ENCODE results near the gene KRT15. TPM values are rescaled to one million over a fixed set of nuclear protein-coding genes. Genes with fewer than 3 reads are reported as not detected.

The KRT15 gene
- total RNA-seq, 2 donors from 2014 or later, result 0.68 TPM; not detected in 1

GRCh38 chr17:41467561-41467960 lies 51.1 kb downstream of the KRT15 start:
- DNase-seq (ENCODE audit: low spot score) (no peak), ATAC-seq (ENCODE audit: insufficient number of reproducible peaks, low FRiP score, low read depth) (no peak)
- no peak for TF ChIP-seq CTCF (IDR thresholded peaks at IDR 0.05)

GRCh38 chr17:41466988-41467387 lies 51.7 kb downstream of the KRT15 start, which contains the start of gene KRT32:
Gene KRT32 (minus strand): TSS chr17:41467386. CDS start chr17:41467325, 61 bp downstream.
- DNase-seq (ENCODE audit: low spot score), result no peak
- H3K27ac ChIP-seq, result no peak within 1 kb of the TSS
- peaks cover 0 to 7% of the 10 kb centered on the region in 2 donors for H3K4me1 ChIP-seq (ENCODE audit: control insufficient read depth in 1 of 2, low read depth in 2 of 2)
- no peaks in the 10 kb centered on the region for H3K9me3 ChIP-seq
- no peak for TF ChIP-seq CTCF (IDR thresholded peaks at IDR 0.05)
- H3K27me3 ChIP-seq (replicated peaks; ENCODE audit: insufficient read depth), result no peaks in the 10 kb centered on the region
- no peak for ATAC-seq (ENCODE audit: insufficient number of reproducible peaks, low FRiP score, low read depth)
- no peak within 1 kb of the TSS for H3K4me3 ChIP-seq
- no peaks in the 10 kb centered on the region for H3K36me3 ChIP-seq

More at GRCh38 chr17:41467561-41467960, 51.1 kb downstream of the KRT15 start:
- Histone ChIP-seq H3K4me3 (no peak overlapping the region), H3K4me1 (ENCODE audit: control insufficient read depth in 1 of 2, low read depth in 2 of 2) (peaks cover 0 to 7% of the 10 kb centered on the region in 2 donors), H3K9me3 (no peaks in the 10 kb centered on the region), H3K36me3 (no peaks in the 10 kb centered on the region), H3K27me3 (replicated peaks; ENCODE audit: insufficient read depth) (no peaks in the 10 kb centered on the region), H3K27ac (no peak overlapping the region)

- no peak overlapping the region for H3K27ac ChIP-seq
- H3K27me3 ChIP-seq (replicated peaks; ENCODE audit: insufficient read depth), result no peaks in the 10 kb centered on the region
- peaks cover 0 to 7% of the 10 kb centered on the region in 2 donors for H3K4me1 ChIP-seq (ENCODE audit: control insufficient read depth in 1 of 2, low read depth in 2 of 2)
- no peak overlapping the region for H3K4me3 ChIP-seq
- H3K9me3 ChIP-seq, result no peaks in the 10 kb centered on the region
- H3K36me3 ChIP-seq, result no peaks in the 10 kb centered on the region
- DNase-seq (ENCODE audit: low spot score), result peak; percentile 21
- no peak for TF ChIP-seq CTCF (IDR thresholded peaks at IDR 0.05)
- no peak for ATAC-seq (ENCODE audit: insufficient number of reproducible peaks, low FRiP score, low read depth)
Measured at GRCh38 chr17:41464682-41465081, 54.0 kb downstream of the KRT15 start.

- no peak for TF ChIP-seq CTCF (IDR thresholded peaks at IDR 0.05)
- Histone ChIP-seq H3K9me3 (no peaks in the 10 kb centered on the region), H3K4me1 (ENCODE audit: control insufficient read depth in 1 of 2, low read depth in 2 of 2) (peaks cover 0 to 7% of the 10 kb centered on the region in 2 donors), H3K36me3 (no peaks in the 10 kb centered on the region), H3K27ac (no peak overlapping the region), H3K27me3 (replicated peaks; ENCODE audit: insufficient read depth) (no peaks in the 10 kb centered on the region), H3K4me3 (no peak overlapping the region)
- no peak for DNase-seq (ENCODE audit: low spot score)
- ATAC-seq (ENCODE audit: insufficient number of reproducible peaks, low FRiP score, low read depth), result no peak
Measured at GRCh38 chr17:41464173-41464572, 54.5 kb downstream of the KRT15 start.

- Histone ChIP-seq H3K36me3 (no peaks in the 10 kb centered on the region), H3K27me3 (replicated peaks; ENCODE audit: insufficient read depth) (no peaks in the 10 kb centered on the region), H3K9me3 (no peaks in the 10 kb centered on the region), H3K4me3 (no peak overlapping the region), H3K27ac (no peak overlapping the region), H3K4me1 (ENCODE audit: control insufficient read depth in 1 of 2, low read depth in 2 of 2) (peaks cover 0 to 7% of the 10 kb centered on the region in 2 donors)
- DNase-seq (ENCODE audit: low spot score) (no peak), ATAC-seq (ENCODE audit: insufficient number of reproducible peaks, low FRiP score, low read depth) (no peak)
- TF ChIP-seq CTCF (IDR thresholded peaks at IDR 0.05), result no peak
Measured at GRCh38 chr17:41463746-41464145, 54.9 kb downstream of the KRT15 start.

Other genes starting within 250 kb of the KRT15 start
- gene KRTAP9-7, start 243.2 kb downstream of the KRT15 start, total RNA-seq, result not detected
- gene KRTAP29-1, start 216.0 kb downstream of the KRT15 start, total RNA-seq, result not detected
- not detected for gene KRTAP16-1, start 209.6 kb downstream of the KRT15 start, total RNA-seq
- not detected for gene KRTAP17-1, start 203.2 kb downstream of the KRT15 start, total RNA-seq
- gene KRT33A, start 168.1 kb downstream of the KRT15 start, total RNA-seq, result not detected
- not detected for gene KRT33B, start 149.1 kb downstream of the KRT15 start, total RNA-seq
- not detected for gene KRT34, start 136.6 kb downstream of the KRT15 start, total RNA-seq
- not detected for gene KRT31, start 121.3 kb downstream of the KRT15 start, total RNA-seq
- not detected for gene KRT37, start 94.3 kb downstream of the KRT15 start, total RNA-seq
- gene KRT38, start 77.9 kb downstream of the KRT15 start, total RNA-seq, result not detected
- not detected for gene KRT32, start 51.5 kb downstream of the KRT15 start, total RNA-seq
- gene KRT35, start 37.7 kb downstream of the KRT15 start, total RNA-seq, result not detected
- not detected for gene KRT36, start 29.0 kb downstream of the KRT15 start, total RNA-seq
- gene KRT13, start 13.3 kb downstream of the KRT15 start, total RNA-seq, result 1 to 10 TPM in 1 of 2 donors, not detected in 1; 1.4 TPM
- 10 to 100 TPM in 1 of 2 donors, 1 to 10 TPM in 1; 2.4 to 66.8 TPM for gene KRT19, start 9.4 kb upstream of the KRT15 start, total RNA-seq
- gene KRT9, start 53.2 kb upstream of the KRT15 start, total RNA-seq, result under 1 TPM in 1 of 2 donors, not detected in 1; 0.42 TPM
- 10 to 100 TPM in 1 of 2 donors, 1 to 10 TPM in 1; 6.9 to 18.7 TPM for gene KRT14, start 68.0 kb upstream of the KRT15 start, total RNA-seq
- gene KRT16, start 93.9 kb upstream of the KRT15 start, total RNA-seq, result 10 to 100 TPM in 1 of 2 donors, 1 to 10 TPM in 1; 6.5 to 16.8 TPM
- gene KRT17, start 105.7 kb upstream of the KRT15 start, total RNA-seq, result 10 to 100 TPM; 74.7 to 87.1 TPM
- 100 to 1,000 TPM; 167 to 318 TPM for gene EIF1, start 170.0 kb upstream of the KRT15 start, total RNA-seq
- gene GAST, start 193.4 kb upstream of the KRT15 start, total RNA-seq, result not detected
- under 1 TPM in 1 of 2 donors, not detected in 1; 0.35 TPM for gene HAP1, start 215.8 kb upstream of the KRT15 start, total RNA-seq

Measured in thoracic aorta (tissue), 2 donors.